ENCODE data around the gene ZNF746. TPM values are rescaled to one million over a fixed set of nuclear protein-coding genes. Genes with fewer than 3 reads are reported as not detected.

ZNF746 gene
- total RNA-seq, 4 donors from 2014 or later: 17.3 to 28.1 (median 23.4) TPM

- H3K4me3 ChIP-seq: no peak overlapping the region
- DNase-seq: no peak
- H3K9me3 ChIP-seq: no peaks in the 10 kb centered on the region
- no peaks in the 10 kb centered on the region for H3K27me3 ChIP-seq
- no peak overlapping the region for H3K27ac ChIP-seq
- H3K36me3 ChIP-seq: peaks cover 0 to 37% (median 0%) of the 10 kb centered on the region in 3 donors
- TF ChIP-seq POLR2A (IDR thresholded peaks at IDR 0.05): no peak
- no peak for TF ChIP-seq CTCF (IDR thresholded peaks at IDR 0.05)
- H3K4me1 ChIP-seq: peaks cover 0 to 21% (median 10%) of the 10 kb centered on the region in 4 donors
Measured at GRCh38 chr7:149456506-149457421, 40.8 kb downstream of the ZNF746 start.

DNA sequence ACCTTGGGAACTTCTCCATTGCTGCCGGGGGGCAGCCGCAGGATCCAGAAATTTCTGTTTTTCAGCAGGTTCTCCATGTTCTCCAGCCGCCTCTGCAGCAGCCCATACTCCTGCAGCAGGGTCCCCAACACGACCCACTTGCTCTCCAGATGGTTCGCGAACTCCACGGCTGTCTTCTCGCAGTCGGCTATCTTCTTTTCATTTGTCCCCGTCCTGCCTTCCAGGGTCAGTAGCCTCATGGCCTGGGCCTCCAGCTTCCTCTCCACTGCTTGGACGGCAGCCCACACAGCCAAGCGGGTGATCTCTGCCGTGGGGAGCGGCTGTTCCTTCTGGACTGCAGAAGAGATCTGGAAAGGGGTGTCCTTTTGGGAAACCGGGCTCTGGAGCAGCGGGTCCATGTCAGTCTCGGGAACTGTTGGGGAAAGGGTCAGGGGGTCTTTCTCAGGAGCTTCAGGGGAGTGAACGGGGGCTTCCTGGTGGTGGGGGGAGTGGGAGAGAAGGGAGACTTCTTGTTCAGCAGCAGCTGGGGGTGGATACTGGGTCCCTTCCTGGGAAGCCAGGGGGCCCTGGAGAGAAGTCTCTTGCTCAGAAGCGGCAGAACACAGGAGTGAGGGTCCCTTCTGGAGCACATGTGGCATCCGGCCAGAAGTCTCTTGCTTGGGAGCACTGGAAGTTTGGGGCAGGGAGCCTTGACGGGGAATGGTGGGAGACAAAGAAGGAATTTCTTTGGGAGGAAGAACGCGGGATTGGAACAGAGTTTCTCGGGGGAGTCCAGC is 42.2 kb downstream of the ZNF746 start:
- Histone ChIP-seq H3K9me3 (no peaks in the 10 kb centered on the region), H3K4me1 (peaks cover 0 to 17% (median 7%) of the 10 kb centered on the region in 4 donors), H3K27ac (no peak overlapping the region), H3K4me3 (no peak overlapping the region), H3K27me3 (no peaks in the 10 kb centered on the region), H3K36me3 (peaks cover 0 to 48% (median 0%) of the 10 kb centered on the region in 3 donors)
- no peak for DNase-seq
- TF ChIP-seq CTCF (IDR thresholded peaks at IDR 0.05): no peak

DNA sequence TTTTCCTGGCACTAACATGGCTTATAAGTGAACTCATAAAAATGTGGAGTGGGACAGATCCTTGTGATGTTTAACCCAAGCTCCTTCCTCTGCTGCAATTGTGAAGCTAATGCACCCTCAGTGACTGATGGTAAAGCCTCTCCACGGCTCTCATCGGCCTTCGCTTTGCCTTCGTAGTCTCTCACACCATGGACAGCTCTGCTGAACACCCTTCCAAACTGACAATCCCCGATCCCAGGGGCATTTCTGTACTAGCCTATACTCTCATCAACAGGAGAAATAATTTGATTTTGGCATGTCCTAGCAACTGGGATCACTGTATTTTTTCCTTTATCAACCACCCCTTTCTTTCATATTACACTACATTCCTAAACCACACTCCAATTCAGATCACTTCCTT is 42.9 kb downstream of the ZNF746 start:
- peaks cover 0 to 17% (median 6%) of the 10 kb centered on the region in 4 donors for H3K4me1 ChIP-seq
- no peak overlapping the region for H3K4me3 ChIP-seq
- no peak for DNase-seq
- no peaks in the 10 kb centered on the region for H3K27me3 ChIP-seq
- peaks cover 0 to 54% (median 0%) of the 10 kb centered on the region in 3 donors for H3K36me3 ChIP-seq
- no peak for TF ChIP-seq POLR2A (IDR thresholded peaks at IDR 0.05)
- no peak for TF ChIP-seq CTCF (IDR thresholded peaks at IDR 0.05)
- no peaks in the 10 kb centered on the region for H3K9me3 ChIP-seq
- H3K27ac ChIP-seq: no peak overlapping the region

GRCh38 chr7:149454006-149454405 is 43.6 kb downstream of the ZNF746 start:
- no peak for DNase-seq

More at GRCh38 chr7:149454006-149454405, 43.6 kb downstream of the ZNF746 start:
- no peak overlapping the region for H3K4me3 ChIP-seq
- no peaks in the 10 kb centered on the region for H3K9me3 ChIP-seq
- no peak overlapping the region for H3K27ac ChIP-seq
- H3K36me3 ChIP-seq: peaks cover 0 to 62% (median 0%) of the 10 kb centered on the region in 3 donors
- peaks cover 0 to 9% (median under 1%) of the 10 kb centered on the region in 4 donors for H3K4me1 ChIP-seq
- TF ChIP-seq POLR2A (IDR thresholded peaks at IDR 0.05) (no peak), CTCF (IDR thresholded peaks at IDR 0.05) (no peak)
- no peaks in the 10 kb centered on the region for H3K27me3 ChIP-seq

Data from Peyer's patch (tissue), 4 donors.